ENCODE data around the gene FXR2.
"Not testable (repeated sequence)": the region's sequence is repeated elsewhere in the genome, so short reads cannot be mapped to it uniquely, and the experiment has no call there.

FXR2 gene

DNA sequence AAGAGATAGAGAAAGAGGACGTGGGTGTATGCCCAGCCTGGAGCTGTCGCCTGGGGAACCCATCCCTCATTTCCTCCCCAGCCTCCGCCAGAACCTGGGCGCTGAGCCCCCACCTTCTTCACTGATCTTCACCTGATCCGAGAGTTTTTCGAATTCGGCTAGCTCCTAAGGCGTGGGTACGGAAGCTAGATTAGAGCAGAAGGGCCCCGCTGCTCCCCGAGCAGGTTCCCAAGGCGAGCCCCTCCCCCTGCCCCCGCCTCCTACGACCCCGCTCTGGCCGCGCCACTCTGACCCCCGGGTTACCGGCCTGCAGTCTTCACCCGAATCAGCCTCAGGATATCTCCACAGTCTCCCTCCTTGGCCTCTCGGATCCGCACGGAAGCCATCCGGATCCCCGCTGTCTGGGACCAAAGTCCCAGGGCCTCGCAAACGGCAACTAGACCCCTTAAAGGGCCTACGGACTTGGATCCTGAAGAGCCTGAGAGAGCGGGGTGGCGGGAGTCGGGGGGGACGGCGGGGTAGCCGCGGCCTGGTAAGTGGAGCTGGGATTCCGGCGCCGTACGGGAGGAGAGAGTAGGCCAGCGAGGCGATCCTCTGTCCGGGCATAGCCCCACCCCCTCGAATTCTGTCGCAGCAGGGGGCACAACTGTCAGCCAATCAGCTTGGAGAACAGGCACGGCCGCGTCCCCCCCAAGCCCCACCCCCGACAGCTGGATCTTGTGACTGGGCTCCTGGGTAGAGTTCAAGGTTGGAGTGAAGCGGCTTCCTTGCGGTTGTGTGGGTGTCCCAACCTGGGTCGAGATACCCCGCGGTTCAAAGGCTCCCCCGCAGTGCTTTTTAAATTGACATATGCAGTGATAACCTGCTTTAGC is 12.8 kb upstream of the FXR2 start, which contains the start of gene SAT2:
SAT2 (minus strand) TSS at position 572 of the 872 bp plus-strand sequence; CDS start at position 386, 186 bp downstream.
- peak; percentile 89 for DNase-seq

DNA sequence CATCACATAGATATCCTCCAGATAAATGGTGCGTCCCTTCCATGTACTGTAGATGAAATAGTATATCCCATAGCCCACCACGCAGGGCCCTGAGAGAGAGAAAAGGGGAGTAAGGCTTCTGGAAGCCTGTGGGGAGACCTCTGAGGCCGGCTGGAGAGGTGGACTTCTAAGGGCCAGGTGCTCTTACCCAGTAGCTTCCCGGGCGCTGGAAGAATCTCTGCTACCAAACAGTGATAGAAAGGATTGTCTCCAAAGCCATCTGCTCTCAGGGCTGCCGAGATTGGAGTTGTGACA is 12.2 kb upstream of the FXR2 start:
- no peak for DNase-seq

DNA sequence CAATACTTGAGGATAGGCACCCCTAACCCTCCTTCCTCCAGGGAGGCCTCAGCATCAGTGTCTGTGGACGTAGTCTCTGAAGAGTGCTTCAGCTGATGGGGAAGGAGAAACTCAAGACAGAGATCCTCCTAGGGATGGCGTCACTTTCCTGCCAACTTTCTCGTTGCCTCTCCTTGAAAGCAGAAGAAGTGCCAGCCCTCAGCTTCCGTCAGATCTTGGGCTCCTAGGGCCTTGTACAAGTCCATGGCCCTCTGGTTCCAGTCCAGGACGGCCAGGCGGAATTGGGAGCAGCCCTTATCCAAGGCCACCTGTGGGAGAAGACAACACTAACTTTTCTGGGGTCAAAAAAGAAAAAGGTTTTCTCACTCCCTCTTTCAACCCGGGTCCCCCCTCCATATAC is 11.6 kb upstream of the FXR2 start:
- no peak for DNase-seq

DNA sequence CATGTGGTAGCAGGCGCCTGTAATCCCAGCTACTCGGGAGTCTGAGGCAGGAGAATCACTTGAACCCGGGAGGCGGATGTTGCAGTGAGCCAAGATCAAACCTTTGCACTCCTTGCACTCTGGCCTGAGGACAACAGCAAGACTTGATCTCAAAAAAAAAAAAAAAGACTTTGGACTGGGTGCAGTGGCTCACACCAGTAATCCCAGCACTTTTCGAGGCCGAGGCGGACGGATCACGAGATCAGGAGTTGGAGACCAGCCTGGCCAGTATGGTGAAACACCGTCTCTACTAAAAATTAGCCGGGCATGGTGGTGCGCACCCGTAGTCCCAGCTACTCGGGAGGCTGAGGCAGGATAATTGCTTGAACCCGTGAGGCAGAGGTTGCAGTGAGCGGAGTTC is 11.1 kb upstream of the FXR2 start:
- not testable (repeated sequence) for DNase-seq

- no peak for DNase-seq
Observed at GRCh38 chr17:7623661-7624060, 9.0 kb upstream of the FXR2 start.

DNA sequence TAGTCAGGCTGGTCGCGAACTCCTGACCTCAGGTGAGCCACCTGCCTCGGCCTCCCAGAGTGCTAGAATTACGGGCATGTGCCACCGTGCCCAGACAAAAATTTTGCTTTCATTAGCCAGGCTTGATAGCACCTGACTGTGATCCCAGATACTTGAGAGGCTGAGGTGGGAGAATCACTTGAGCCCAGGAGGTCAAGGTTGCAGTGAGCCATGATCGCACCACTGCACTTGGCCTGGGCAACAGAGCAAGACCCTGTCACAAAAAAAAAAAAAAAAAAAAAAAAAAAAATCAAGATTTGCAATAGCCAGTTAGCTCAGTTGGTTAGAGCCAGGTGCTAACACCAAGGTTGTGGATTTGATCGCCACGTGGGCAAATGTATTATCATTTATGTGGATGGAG is 6.1 kb upstream of the FXR2 start:
- no peak for DNase-seq

DNA sequence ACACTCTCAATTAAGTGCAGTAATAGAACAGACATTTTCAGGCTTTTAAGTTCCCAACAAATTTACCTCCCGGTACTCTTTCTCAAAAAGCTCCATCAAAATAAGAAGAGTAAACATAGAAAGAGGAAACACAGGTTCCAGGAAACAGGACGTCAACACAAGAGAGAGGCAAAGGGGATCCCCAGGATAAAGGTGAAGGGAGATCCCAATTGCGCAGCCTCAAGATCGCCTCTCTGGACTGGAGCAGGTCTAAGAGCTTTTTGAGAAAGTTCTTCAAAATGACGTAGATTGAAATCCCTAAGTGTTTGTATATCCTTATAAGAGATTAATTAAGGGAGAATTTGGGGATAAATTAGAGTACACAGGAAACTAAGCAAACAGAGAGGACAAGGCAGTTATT is 3.9 kb upstream of the FXR2 start:
- DNase-seq = no peak

- no peak for DNase-seq
Observed at GRCh38 chr17:7615265-7615747, 609 bp upstream of the FXR2 start.

DNA sequence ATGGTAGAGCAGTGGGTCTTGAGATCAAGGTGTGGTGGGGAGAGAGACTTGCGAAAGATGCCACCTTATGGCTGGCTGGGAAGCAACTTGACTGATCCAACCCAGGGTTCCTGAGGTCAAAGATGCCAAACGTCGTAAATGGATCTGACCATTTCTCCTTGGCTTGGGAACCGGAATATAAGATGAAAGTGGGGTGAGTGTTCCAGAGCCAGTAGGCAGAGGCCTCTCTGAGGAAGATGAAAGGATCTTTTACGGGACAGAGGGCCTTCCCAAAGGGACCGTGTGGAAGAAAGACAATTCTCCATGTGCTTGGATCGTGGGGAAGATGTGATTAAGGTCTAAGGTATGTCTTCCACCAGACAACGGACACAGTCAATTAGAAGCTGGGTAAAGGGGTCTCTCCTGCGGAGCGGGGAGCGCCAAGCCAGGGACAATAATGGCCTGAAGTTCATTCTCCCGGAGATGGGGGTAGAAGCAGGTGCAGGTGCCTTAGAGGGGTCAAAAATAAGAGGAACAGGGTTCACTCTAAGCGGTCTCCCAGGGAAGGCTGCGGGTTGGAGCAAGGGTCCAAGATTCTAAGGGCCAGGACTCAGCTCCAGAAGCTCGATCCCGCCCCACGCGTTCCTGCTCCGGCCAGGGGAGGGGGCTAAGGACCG is 800 bp downstream of the FXR2 start:
- DNase-seq = no peak

- no peak for DNase-seq
Observed at GRCh38 chr17:7612294-7612640, 2.4 kb downstream of the FXR2 start.

DNA sequence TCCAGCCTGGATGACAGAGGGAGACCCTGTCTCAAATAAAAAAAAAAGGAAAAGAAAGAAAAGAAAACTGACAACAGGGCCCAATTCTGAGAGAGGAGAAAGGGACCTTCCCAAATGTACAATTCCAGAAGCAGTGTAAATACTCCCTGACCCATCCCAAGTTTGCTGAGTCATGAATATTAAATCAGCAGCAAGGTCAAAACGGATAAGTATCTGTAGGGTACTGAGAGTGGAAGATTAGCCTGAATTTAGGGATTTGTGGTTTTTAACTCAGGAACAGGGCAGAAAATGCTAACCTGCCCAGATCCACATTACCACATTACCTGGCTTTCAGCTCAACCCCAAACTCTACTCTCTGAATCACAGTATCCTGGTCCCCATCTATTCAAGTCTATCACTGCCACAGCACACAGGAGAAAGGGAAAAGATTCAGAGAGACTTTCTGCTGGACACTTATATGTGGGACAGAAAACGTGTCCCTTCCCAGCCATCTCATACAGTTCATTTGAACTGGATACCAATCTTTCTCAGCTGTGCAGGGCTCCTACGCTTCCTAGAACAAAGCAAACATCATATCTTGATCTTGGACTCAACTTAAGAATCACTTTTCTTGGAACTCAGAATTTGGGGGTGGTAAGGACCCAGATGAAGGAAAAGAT is 2.9 kb downstream of the FXR2 start:
- DNase-seq = no peak

DNA sequence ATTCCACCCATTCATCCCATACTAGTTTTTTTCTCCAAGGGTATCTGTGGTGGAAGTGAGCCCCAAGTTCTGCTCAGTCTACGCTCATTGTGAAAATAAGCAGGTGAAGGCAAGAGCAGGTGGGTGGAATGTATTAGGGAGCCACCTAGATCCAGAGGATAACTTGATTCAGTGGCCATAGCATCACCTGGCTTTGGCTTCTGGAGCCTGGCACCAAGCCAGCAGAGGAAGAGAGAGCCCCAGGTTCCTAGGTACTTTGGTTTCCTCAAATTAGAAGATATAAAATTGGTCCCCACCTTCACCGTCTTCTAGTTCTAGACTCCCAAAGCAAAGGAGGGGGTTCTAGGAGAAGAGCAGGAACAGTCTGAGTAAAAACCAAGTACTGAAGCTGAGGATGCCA is 4.1 kb downstream of the FXR2 start:
- no peak for DNase-seq

- DNase-seq = no peak
Observed at GRCh38 chr17:7606280-7606679, 8.4 kb downstream of the FXR2 start.

DNA sequence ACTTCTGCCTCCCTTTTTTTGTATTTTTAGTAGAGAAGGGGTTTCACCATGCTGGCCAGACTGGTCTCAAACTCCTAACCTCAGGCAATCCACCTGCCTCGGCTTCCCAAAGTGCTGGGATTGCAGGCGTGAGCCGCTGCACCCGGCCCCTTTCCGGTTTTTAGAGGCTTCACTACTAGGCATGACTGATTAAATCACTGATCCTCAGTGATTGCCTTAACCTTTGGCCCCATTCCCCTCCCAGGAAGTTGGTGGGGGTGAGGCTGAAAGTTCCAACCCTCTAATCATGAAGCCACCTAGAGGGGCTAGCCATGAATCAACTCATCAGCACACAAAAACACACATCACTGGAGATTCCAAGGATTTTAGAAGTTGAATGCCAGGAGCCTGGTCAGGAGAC is 17.1 kb downstream of the FXR2 start:
- DNase-seq = not testable (repeated sequence)

- no peak for DNase-seq
Observed at GRCh38 chr17:7593296-7593695, 21.4 kb downstream of the FXR2 start.

DNA sequence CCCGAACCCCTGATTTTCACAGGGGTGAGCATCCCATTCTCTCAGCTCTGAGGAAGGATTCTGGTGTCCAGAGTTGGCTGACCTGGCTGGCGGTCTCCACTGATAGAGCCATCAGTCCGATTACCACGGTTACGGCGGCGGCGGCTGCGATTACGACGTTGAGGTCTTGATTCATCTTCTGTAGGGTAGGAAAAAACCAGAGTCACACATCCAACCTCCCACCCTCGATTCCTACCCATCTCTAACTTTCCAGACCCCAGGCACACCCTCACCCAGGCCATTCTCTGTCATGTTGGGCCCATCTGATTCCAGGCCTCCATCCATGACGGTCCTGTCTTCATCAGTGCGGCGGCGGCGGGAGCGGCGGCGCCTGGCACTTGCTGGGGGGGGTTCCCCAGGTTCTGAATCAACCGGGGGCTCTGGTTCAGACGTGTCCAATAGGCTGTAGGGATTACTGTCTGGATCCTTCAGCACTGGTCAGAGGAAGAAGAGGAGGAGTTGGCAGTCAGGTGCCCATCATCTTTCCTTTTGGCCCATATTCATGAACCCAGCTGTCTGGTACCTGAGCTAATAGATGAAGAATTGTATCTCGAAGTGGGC is 22.2 kb downstream of the FXR2 start:
- no peak for DNase-seq

DNA sequence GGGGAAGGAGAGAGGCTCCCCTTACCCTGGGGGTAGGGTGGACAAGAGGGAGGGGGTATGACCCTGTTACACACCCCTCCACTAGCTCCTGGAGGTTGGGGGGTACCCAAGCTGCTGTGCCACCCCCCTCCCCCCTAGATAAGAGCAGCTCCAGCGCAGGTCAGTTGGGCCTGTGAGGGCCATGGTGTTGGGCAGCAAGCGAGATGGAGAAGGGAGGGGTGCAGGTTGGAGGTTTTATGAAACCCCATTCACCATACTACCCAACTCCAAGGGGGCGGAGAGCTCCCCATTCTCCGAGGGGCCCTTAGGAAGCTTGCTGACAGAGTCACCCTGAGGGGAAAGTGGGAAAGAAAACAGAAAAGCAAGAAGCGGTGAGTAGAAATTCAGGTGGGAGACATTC is 23.1 kb downstream of the FXR2 start:
- no peak for DNase-seq

DNA sequence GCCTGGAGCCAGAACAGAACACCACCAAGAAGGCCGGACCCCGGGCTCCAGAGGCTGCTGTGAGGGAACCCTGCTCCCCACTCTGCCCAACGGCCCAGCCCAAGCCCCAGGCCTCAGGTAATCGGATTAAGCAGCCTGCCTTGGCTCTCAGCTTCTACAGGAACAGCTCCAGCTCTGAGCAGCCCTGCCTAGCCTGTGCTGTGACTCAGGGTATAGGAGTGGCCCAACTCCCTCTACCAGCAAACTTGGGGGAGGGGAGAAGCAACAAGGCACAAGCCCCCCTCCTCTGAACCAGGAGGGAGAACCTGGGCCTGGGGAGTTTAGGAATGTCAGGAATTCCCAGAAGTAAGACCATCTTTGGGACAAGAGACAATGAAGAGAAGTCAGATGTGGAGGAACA is 24.0 kb downstream of the FXR2 start:
- no peak for DNase-seq

DNA sequence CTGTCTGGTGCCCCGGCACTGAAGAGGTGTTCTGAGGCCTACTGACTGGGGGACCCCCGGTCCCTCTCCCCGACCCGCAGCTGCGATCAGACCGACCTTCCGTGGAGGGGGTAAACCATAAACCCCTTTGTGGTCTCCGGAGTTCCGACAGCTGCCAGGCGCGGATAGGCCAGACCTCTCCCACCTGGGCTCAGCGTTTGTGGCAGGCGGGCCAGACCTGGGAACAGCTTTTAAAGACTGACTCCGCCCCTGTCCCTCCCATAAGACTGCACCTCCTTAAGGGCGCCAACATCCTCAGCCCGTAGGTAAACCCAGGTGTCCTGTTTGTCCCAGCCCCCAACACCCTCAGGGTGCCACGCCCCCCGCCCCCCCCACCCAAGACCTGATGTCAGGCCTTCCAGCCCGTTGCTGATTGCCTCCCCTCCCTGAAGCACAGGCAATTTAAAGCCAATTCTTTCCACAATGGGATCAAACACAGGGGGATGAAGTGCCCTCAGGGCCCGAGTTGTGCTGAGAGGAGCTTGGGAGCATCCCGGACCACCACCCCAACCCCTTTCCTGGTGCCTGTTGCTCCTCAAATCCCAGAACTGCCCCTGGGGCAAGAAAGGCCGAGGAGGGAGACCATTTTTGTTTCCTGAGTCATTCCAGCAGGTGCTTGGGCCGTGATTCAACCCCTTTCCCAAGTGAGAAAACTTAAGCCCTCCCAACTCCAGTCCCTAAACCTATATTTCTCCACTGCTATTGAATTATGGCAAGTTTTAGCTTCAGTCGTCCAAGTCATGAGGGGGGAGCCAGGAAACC is 24.6 kb downstream of the FXR2 start, which contains the start of gene SOX15:
SOX15 (minus strand) TSS at position 204 of the 801 bp plus-strand sequence. CDS start 418 bp downstream, outside the sequence.
- DNase-seq = no peak

GRCh38 chr17:7589204-7589868 is 25.4 kb downstream of the FXR2 start:
- peak; percentile 38 for DNase-seq

DNA sequence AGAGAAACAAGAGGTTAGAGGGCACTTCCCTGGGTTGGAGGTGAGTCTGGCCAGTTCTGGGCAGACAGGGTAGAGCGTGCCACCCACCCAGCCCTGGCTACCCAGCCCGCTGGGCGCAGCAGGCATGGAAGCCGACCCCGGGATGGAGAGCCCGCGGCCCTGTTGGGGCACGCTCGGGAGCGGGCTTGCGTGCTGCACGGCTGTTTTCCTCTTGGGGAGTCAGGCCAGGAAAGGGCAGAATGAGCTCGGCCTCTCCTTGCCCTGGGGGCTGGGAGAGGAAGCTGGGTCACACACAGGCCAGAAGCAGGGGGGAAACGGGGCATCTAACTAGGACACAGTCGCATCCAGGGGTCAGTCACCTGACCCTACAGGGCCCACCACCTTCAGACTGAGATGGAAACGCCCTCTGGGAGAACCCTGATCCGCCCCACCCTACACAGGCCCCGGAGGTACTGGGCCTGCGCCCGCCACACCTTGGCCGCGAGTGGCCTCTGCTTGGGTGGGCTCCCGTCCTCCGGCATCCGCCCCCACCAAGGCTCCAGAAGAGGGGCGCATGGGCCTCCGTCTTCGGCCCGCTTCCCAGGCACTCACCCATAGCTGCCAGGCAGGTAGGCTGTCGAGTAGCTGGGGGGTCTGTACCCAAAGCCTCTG is 26.0 kb downstream of the FXR2 start:
- DNase-seq = no peak

All from stimulated activated naive CD4-positive, alpha-beta T cell treated with Interleukin-2 at 50 U/mL for 16 hours (primary cell).